GM19324 (cell line): Measurements from ENCODE around the gene MEX3B.
"Not testable (repeated sequence)": the region's sequence is repeated elsewhere in the genome, so short reads cannot be mapped to it uniquely, and the experiment has no call there.

Experiments used
- ATAC-seq: cut with Tn5 transposase; IDR thresholded peaks from one replicate; pipeline ENCODE4 v1.9.1; 2021; ENCODE audit warnings: mild to moderate bottlenecking, moderate library complexity; ENCODE audit not compliant: unreplicated experiment, low FRiP score

The MEX3B gene

GRCh38 chr15:82051664-82052063, 5.8 kb upstream of the MEX3B start:
- no peak for ATAC-seq

- no peak for ATAC-seq
Measured at GRCh38 chr15:82048811-82049210, 3.0 kb upstream of the MEX3B start.

GRCh38 chr15:82047453-82048400, 1.9 kb upstream of the MEX3B start:
- peak; percentile 2 for ATAC-seq

GRCh38 chr15:82046666-82047452, 1.0 kb upstream of the MEX3B start:
- peak; percentile 78 for ATAC-seq

GRCh38 chr15:82045179-82045891, 483 bp downstream of the MEX3B start:
- peak; percentile 0 for ATAC-seq

GRCh38 chr15:82044373-82045178, 1.2 kb downstream of the MEX3B start:
- ATAC-seq, result no peak

- no peak for ATAC-seq
Measured at GRCh38 chr15:82043796-82044372, 1.9 kb downstream of the MEX3B start.

- ATAC-seq, result no peak
Measured at GRCh38 chr15:82043130-82043673, 2.6 kb downstream of the MEX3B start.

- no peak for ATAC-seq
Measured at GRCh38 chr15:82040862-82041261, 5.0 kb downstream of the MEX3B start.

- no peak for ATAC-seq
Measured at GRCh38 chr15:82040390-82040789, 5.4 kb downstream of the MEX3B start.

- no peak for ATAC-seq
Measured at GRCh38 chr15:82039871-82040270, 5.9 kb downstream of the MEX3B start.

GRCh38 chr15:82036461-82036860, 9.4 kb downstream of the MEX3B start:
- no peak for ATAC-seq

GRCh38 chr15:82031871-82032270, 13.9 kb downstream of the MEX3B start:
- ATAC-seq, result no peak

GRCh38 chr15:82030176-82030575, 15.6 kb downstream of the MEX3B start:
- ATAC-seq, result no peak

- ATAC-seq, result not testable (repeated sequence)
Measured at GRCh38 chr15:82028163-82028562, 17.7 kb downstream of the MEX3B start.

GRCh38 chr15:82021992-82022391, 23.8 kb downstream of the MEX3B start:
- no peak for ATAC-seq

- ATAC-seq, result no peak
Measured at GRCh38 chr15:82020625-82021394, 25.0 kb downstream of the MEX3B start.

GRCh38 chr15:82018201-82018600, 27.6 kb downstream of the MEX3B start:
- no peak for ATAC-seq

GRCh38 chr15:82017656-82018055, 28.2 kb downstream of the MEX3B start:
- ATAC-seq, result no peak
